Measurements from ENCODE around the gene SAP30L. TPM values are rescaled to one million over a fixed set of nuclear protein-coding genes. Genes with fewer than 3 reads are reported as not detected.

SAP30L gene
- total and polyA plus RNA-seq, 12 donors, result 22.5 to 65.1 (median 36.8) TPM

- Histone ChIP-seq H3K36me3 (replicated peaks in 1 of 2) (peaks cover 0 to 64% of the 10 kb centered on the region in 2 donors), H3K4me1 (replicated peaks in 1 of 2) (no peaks in the 10 kb centered on the region), H3K4me3 (no peak overlapping the region), H3K9me3 (replicated peaks in 1 of 3) (no peaks in the 10 kb centered on the region), H3K27me3 (no peaks in the 10 kb centered on the region), H3K27ac (no peak overlapping the region)
- 79 to 90% (median 85%) methylated on average over 3 of the region's 3 CpGs for WGBS, 4 donors
- no peak for DNase-seq
- intact Hi-C loops (cut with DNase I), result no loop called here
- TF ChIP-seq, protein P1, sequence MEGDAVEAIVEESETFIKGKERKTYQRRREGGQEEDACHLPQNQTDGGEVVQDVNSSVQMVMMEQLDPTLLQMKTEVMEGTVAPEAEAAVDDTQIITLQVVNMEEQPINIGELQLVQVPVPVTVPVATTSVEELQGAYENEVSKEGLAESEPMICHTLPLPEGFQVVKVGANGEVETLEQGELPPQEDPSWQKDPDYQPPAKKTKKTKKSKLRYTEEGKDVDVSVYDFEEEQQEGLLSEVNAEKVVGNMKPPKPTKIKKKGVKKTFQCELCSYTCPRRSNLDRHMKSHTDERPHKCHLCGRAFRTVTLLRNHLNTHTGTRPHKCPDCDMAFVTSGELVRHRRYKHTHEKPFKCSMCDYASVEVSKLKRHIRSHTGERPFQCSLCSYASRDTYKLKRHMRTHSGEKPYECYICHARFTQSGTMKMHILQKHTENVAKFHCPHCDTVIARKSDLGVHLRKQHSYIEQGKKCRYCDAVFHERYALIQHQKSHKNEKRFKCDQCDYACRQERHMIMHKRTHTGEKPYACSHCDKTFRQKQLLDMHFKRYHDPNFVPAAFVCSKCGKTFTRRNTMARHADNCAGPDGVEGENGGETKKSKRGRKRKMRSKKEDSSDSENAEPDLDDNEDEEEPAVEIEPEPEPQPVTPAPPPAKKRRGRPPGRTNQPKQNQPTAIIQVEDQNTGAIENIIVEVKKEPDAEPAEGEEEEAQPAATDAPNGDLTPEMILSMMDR (IDR thresholded peaks at IDR 0.05), result no peak
- no peak for TF ChIP-seq POLR2A (IDR thresholded peaks at IDR 0.05)
Measured at GRCh38 chr5:154456540-154456939, 10.7 kb downstream of the SAP30L start.

DNA sequence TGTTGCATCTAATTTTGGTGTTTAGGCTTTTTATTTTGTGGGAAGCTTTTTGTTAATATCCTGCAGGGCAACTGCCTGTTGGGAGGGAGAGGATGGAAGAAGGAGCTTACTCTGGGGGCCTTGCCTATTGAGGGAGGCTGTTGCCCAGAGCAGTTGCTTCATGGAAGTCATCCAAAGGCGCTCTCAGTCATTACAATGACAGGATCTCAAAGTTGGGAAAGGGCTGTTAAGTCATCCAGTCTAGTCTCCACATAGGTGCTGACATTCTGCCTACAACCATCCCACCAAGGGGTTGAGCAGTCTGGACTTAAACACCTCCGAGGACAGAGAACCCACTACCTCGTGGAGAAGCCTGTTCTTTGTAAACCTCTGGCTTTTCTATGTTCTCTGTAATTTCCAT is 13.2 kb downstream of the SAP30L start:
- H3K36me3 ChIP-seq (replicated peaks in 1 of 2), result peaks cover 0 to 39% of the 10 kb centered on the region in 2 donors
- WGBS, 4 donors, result 81 to 97% (median 87%) methylated on average over 3 of the region's 3 CpGs
- TF ChIP-seq POLR2A (IDR thresholded peaks at IDR 0.05), result no peak
- TF ChIP-seq, protein P1 (IDR thresholded peaks at IDR 0.05), result no peak

GRCh38 chr5:154460172-154460571 is 14.4 kb downstream of the SAP30L start:
- intact Hi-C loops (cut with DNase I), result no loop called here
- DNase-seq, result no peak
- WGBS, 4 donors, result 86 to 90% (median 88%) methylated on average over 4 of the region's 4 CpGs
- TF ChIP-seq, protein P1 (IDR thresholded peaks at IDR 0.05), result no peak
- no peak for TF ChIP-seq POLR2A (IDR thresholded peaks at IDR 0.05)
- H3K36me3 ChIP-seq (replicated peaks in 1 of 2), result peaks cover 0 to 28% of the 10 kb centered on the region in 2 donors
- H3K4me3 ChIP-seq, result no peak overlapping the region
- no peaks in the 10 kb centered on the region for H3K4me1 ChIP-seq (replicated peaks in 1 of 2)
- H3K27ac ChIP-seq, result no peak overlapping the region
- H3K27me3 ChIP-seq, result no peaks in the 10 kb centered on the region
- no peaks in the 10 kb centered on the region for H3K9me3 ChIP-seq (replicated peaks in 1 of 3)

More for the DNA sequence above, 13.2 kb downstream of the SAP30L start:
- Histone ChIP-seq H3K4me3 (no peak overlapping the region), H3K9me3 (replicated peaks in 1 of 3) (no peaks in the 10 kb centered on the region), H3K27ac (no peak overlapping the region), H3K27me3 (no peaks in the 10 kb centered on the region), H3K4me1 (replicated peaks in 1 of 2) (no peaks in the 10 kb centered on the region)
- intact Hi-C loops (cut with DNase I), result no loop called here
- DNase-seq, result no peak

GRCh38 chr5:154461531-154461930 is 15.7 kb downstream of the SAP30L start:
- intact Hi-C loops (cut with DNase I), result no loop called here
- no peaks in the 10 kb centered on the region for H3K9me3 ChIP-seq (replicated peaks in 1 of 3)
- no peak for TF ChIP-seq POLR2A (IDR thresholded peaks at IDR 0.05)
- TF ChIP-seq, protein P1 (IDR thresholded peaks at IDR 0.05), result no peak
- H3K36me3 ChIP-seq (replicated peaks in 1 of 2), result peaks cover 0 to 15% of the 10 kb centered on the region in 2 donors
- H3K27me3 ChIP-seq, result no peaks in the 10 kb centered on the region
- no peak overlapping the region for H3K4me3 ChIP-seq
- WGBS, 4 donors, result 70 to 88% (median 77%) methylated on average over 6 of the region's 6 CpGs
- DNase-seq, result no peak
- no peaks in the 10 kb centered on the region for H3K4me1 ChIP-seq (replicated peaks in 1 of 2)
- no peak overlapping the region for H3K27ac ChIP-seq
